Esophagus muscularis mucosa (tissue), 4 donors: ENCODE measurements around the gene RRP8. TPM values are rescaled to one million over a fixed set of nuclear protein-coding genes. Genes with fewer than 3 reads are reported as not detected.

Experiments used
- DNase-seq: peaks from one replicate; pipeline ENCODE4 v3.0.0-alpha.2; 2017; ENCODE audit errors: extremely low spot score
- H3K27ac ChIP-seq, 4 donors: fragments of 200-600 bp; sonication (generic); replicated peaks in 1 of 4; 1 replicate in 3 of 4; 2 replicates in 1 of 4; pipeline ENCODE4 v1.5.1; 2016 to 2019; ENCODE audit warnings: mild to moderate bottlenecking in 1 of 4
- H3K27me3 ChIP-seq, 4 donors: fragments of 200-600 bp; sonication (generic); one replicate each; pipeline versions ENCODE4 v1.5.1 to v1.6.0; 2016 to 2019
- H3K36me3 ChIP-seq, 4 donors: fragments of 200-600 bp; sonication (generic); one replicate each; pipeline ENCODE4 v1.5.1; 2016 to 2019
- H3K4me1 ChIP-seq, 4 donors: fragments of 200-600 bp; sonication (generic); one replicate each; pipeline ENCODE4 v1.5.1; 2016 to 2019
- H3K4me3 ChIP-seq, 4 donors: fragments of 200-600 bp; sonication (generic); 1 replicate in 2 of 4; 2 replicates in 2 of 4; pipeline ENCODE4 v1.5.1; 2016 to 2019; ENCODE audit warnings: mild to moderate bottlenecking in 4 of 4, moderate library complexity in 1 of 4
- H3K9me3 ChIP-seq, 4 donors: fragments of 200-600 bp; sonication (generic); 1 replicate in 3 of 4; 2 replicates in 1 of 4; pipeline ENCODE4 v1.5.1; 2016 to 2019
- CTCF ChIP-seq, 3 experiments: fragments of 200-600 bp in 2 of 3; fragments of 450-650 bp in 1 of 3; sonication (generic) in 2 of 3; IDR thresholded peaks; one replicate each; pipeline ENCODE4 v1.5.1; 2017 to 2019; ENCODE audit warnings: antibody characterized with exemption in 3 of 3, mild to moderate bottlenecking in 2 of 3, moderate library complexity in 1 of 3
- EP300 ChIP-seq: sonication (generic); formaldehyde crosslinking; IDR thresholded peaks from one replicate; pipeline ENCODE4 v1.6.1; 2017; ENCODE audit warnings: antibody characterized with exemption
- POLR2A ChIP-seq: fragments of 450-650 bp; IDR thresholded peaks from one replicate; pipeline ENCODE4 v1.6.1; 2017; ENCODE audit warnings: antibody characterized with exemption, moderate library complexity, mild to moderate bottlenecking, low read depth
- POLR2AphosphoS5 ChIP-seq, 2 donors: sonication (generic); formaldehyde crosslinking; IDR thresholded peaks; one replicate each; pipeline ENCODE4 v1.6.1; 2017; ENCODE audit warnings: antibody characterized with exemption in 2 of 2
- WGBS: methylation state at CpG from one replicate; pipeline ENCODE4 v1.1.5; 2018; 5-methylcytosine and 5-hydroxymethylcytosine counted together
- intact Hi-C: fragments of 100-400 bp; cut with DNase I; formaldehyde crosslinking; loops from one replicate; pipeline ENCODE4 v1.15.1; 2023
- total RNA-seq, 4 donors: library from RNA; depleted of rRNA; stranded (reverse); fragments of >200 nt; gene quantifications; one replicate each; pipeline versions ENCODE4 v1.1.0 to v1.2.1, GENCODE V29; 2016

RRP8 gene
- total RNA-seq, 4 donors from 2014 or later = 12.4 to 34.0 (median 27.0) TPM

GRCh38 chr11:6608726-6609501 lies 5.5 kb upstream of the RRP8 start:
- WGBS = 73% methylated on average over 14 of the region's 14 CpGs

GRCh38 chr11:6608011-6608410 lies 4.6 kb upstream of the RRP8 start:
- H3K27me3 ChIP-seq = no peaks in the 10 kb centered on the region
- H3K27ac ChIP-seq = peak overlapping the region; percentile 97 to 98 (median 98)
- 82% methylated on average over 9 of the region's 9 CpGs for WGBS
- TF ChIP-seq POLR2A = no peak
- TF ChIP-seq EP300 = no peak
- no peak for TF ChIP-seq CTCF (IDR thresholded peaks at IDR 0.05)
- TF ChIP-seq POLR2AphosphoS5 (IDR thresholded peaks at IDR 0.05) = no peak
- peak overlapping the region in 2 of 4 donors; percentile 80 to 92 for H3K4me3 ChIP-seq
- H3K4me1 ChIP-seq = peaks cover 59 to 79% (median 74%) of the 10 kb centered on the region in 4 donors
- intact Hi-C loops = loop anchor here (10.0 kb wide), 2 partner anchors 133 to 213 kb away; partner anchors contain the start of genes SMPD1 and TRIM3
- no peaks in the 10 kb centered on the region for H3K9me3 ChIP-seq
- no peak for DNase-seq
- peaks cover 30 to 40% (median 36%) of the 10 kb centered on the region in 4 donors for H3K36me3 ChIP-seq

More at GRCh38 chr11:6608726-6609501, 5.5 kb upstream of the RRP8 start:
- DNase-seq = peak; percentile 62
- H3K9me3 ChIP-seq = no peaks in the 10 kb centered on the region
- TF ChIP-seq POLR2A = no peak
- peak in 1 of 2 donors; percentile 46 for TF ChIP-seq POLR2AphosphoS5 (IDR thresholded peaks at IDR 0.05)
- H3K4me3 ChIP-seq = no peak overlapping the region
- no peaks in the 10 kb centered on the region for H3K27me3 ChIP-seq
- H3K36me3 ChIP-seq = peaks cover 30 to 40% (median 37%) of the 10 kb centered on the region in 4 donors
- intact Hi-C loops = loop anchor here (10.0 kb wide), 2 partner anchors 134 to 214 kb away; partner anchors contain the start of genes SMPD1 and TRIM3
- peaks cover 62 to 88% (median 82%) of the 10 kb centered on the region in 4 donors for H3K4me1 ChIP-seq
- peak overlapping the region; percentile 97 to 98 (median 98) for H3K27ac ChIP-seq

GRCh38 chr11:6607190-6607795 lies 3.9 kb upstream of the RRP8 start:
- TF ChIP-seq POLR2AphosphoS5 (IDR thresholded peaks at IDR 0.05) (no peak), CTCF (IDR thresholded peaks at IDR 0.05) (no peak)
- intact Hi-C loops = loop anchor here (10.0 kb wide), 2 partner anchors 132 to 212 kb away; partner anchors contain the start of genes SMPD1 and TRIM3
- H3K4me1 ChIP-seq = peaks cover 61 to 79% (median 76%) of the 10 kb centered on the region in 4 donors

GRCh38 chr11:6606471-6607189 lies 3.2 kb upstream of the RRP8 start:
- Histone ChIP-seq H3K27me3 (no peaks in the 10 kb centered on the region), H3K9me3 (no peaks in the 10 kb centered on the region), H3K4me3 (peak overlapping the region; percentile 80 to 99 (median 86)), H3K27ac (peak overlapping the region; percentile 97 to 98 (median 98)), H3K36me3 (peaks cover 30 to 42% (median 37%) of the 10 kb centered on the region in 4 donors), H3K4me1 (peaks cover 68 to 84% (median 82%) of the 10 kb centered on the region in 4 donors)
- intact Hi-C loops = loop anchor here (10.0 kb wide), 2 partner anchors 132 to 212 kb away; partner anchors contain the start of genes SMPD1 and TRIM3
- WGBS = 14% methylated on average over 10 of the region's 11 CpGs
- DNase-seq = peak; percentile 98
- TF ChIP-seq POLR2A (peak; percentile 46), EP300 (no peak), CTCF (IDR thresholded peaks at IDR 0.05) (no peak), POLR2AphosphoS5 (IDR thresholded peaks at IDR 0.05) (peak in 1 of 2 donors; percentile 99)

More at GRCh38 chr11:6607190-6607795, 3.9 kb upstream of the RRP8 start:
- Histone ChIP-seq H3K4me3 (peak overlapping the region; percentile 80 to 99 (median 86)), H3K27me3 (no peaks in the 10 kb centered on the region), H3K27ac (peak overlapping the region; percentile 97 to 98 (median 98)), H3K9me3 (no peaks in the 10 kb centered on the region), H3K36me3 (peaks cover 30 to 40% (median 36%) of the 10 kb centered on the region in 4 donors)
- DNase-seq = peak; percentile 12
